Colonic mucosa (tissue), 4 donors: Measurements from ENCODE around the gene PARP12. TPM values are rescaled to one million over a fixed set of nuclear protein-coding genes. Genes with fewer than 3 reads are reported as not detected.

Experiments
- DNase-seq: peaks from one replicate; pipeline ENCODE4 v3.0.0-alpha.2; 2020
- H3K27ac ChIP-seq: fragments of 200-600 bp; one replicate; pipeline ENCODE4 v1.8.0; 2021
- H3K27me3 ChIP-seq: fragments of 200-600 bp; one replicate; pipeline ENCODE4 v1.8.0; 2021
- H3K36me3 ChIP-seq: fragments of 200-600 bp; one replicate; pipeline ENCODE4 v1.8.0; 2021
- H3K4me1 ChIP-seq: fragments of 200-600 bp; one replicate; pipeline ENCODE4 v1.8.0; 2021; ENCODE audit warnings: mild to moderate bottlenecking
- H3K4me3 ChIP-seq: fragments of 200-600 bp; one replicate; pipeline ENCODE4 v1.8.0; 2021
- H3K9ac ChIP-seq, 2 donors: one replicate each; pipeline ENCODE4 v1.7.0; 2013; ENCODE audit warnings: control low read depth in 2 of 2, low read depth in 2 of 2, low read length in 2 of 2
- H3K9me3 ChIP-seq: fragments of 200-600 bp; one replicate; pipeline ENCODE4 v1.8.0; 2021
- CTCF ChIP-seq: fragments of 200-600 bp; IDR thresholded peaks from one replicate; pipeline ENCODE4 v1.8.0; 2022; ENCODE audit warnings: antibody characterized with exemption, mild to moderate bottlenecking
- intact Hi-C: fragments of 100-400 bp; cut with DNase I; formaldehyde crosslinking; loops from one replicate; pipeline ENCODE4 v1.14.1; 2022
- total RNA-seq, 2 donors: library from RNA; stranded (reverse); fragmentation: NEBNext Ultra II Directional in 1 of 2; extraction: Animal tissue kit (Norgen Biotek cat#: 25700) in 1 of 2; gene quantifications; one replicate each; pipeline ENCODE4 v1.2.1, GENCODE V29; 2021
- donor health status: healthy.
- donor health status: DM: no; HTN: no; CAD: no.
- donor health status: DM: no; HTN: no; CAD: no.

PARP12 gene
- total RNA-seq, 2 donors from 2014 or later, result 33.9 to 39.2 TPM

DNA sequence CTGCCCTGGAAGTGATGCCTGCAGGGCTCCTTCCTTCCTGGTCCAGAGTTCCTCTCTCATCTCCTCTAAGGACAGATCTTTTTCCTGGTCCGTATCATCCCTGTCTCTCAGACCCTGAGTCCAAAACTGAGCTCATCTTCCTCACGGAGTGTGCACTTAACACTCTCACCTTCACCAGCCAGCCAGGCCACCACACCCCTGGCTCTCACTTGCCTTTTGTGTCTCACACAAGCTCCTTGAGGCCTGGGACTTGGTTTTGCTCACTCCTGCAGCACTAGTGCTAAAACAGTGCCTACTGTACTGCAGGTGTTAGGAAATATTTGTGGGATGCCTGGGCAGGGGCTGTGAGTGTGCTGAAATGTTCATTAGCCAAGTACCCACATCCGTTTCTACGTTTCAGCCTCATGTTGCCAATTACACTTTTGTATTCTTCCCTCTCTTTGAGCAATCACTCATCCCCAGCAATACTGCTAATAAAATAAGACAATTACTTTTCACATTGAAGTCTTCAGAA lies 21.4 kb upstream of the PARP12 start:
- intact Hi-C loops, result no loop called here
- Histone ChIP-seq H3K9me3 (no peaks in the 10 kb centered on the region), H3K27ac (no peak overlapping the region), H3K27me3 (no peaks in the 10 kb centered on the region), H3K4me1 (no peaks in the 10 kb centered on the region), H3K9ac (no peak overlapping the region), H3K4me3 (no peak overlapping the region), H3K36me3 (no peaks in the 10 kb centered on the region)
- DNase-seq, result no peak
- TF ChIP-seq CTCF, result no peak

DNA sequence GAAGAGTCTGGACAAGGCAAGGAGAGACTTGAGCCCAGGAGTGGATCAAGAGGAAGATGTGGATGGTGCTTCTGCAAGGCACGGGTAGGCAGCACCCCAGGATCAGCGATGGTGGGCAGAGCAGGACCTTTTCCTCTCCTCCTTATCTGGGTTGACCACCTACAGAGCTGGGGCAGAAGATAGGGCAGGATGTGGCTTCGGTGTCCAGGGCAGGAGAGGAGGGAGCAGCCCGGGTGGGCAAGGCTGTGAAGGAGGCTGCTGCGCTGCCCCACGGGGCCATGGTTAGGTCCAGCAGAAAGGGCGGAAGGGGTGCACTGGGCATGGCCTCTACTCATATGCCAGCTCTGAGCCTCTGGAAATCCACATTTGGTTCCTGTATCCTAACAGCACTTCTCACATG lies 20.0 kb upstream of the PARP12 start:
- H3K27ac ChIP-seq, result no peak overlapping the region
- H3K27me3 ChIP-seq, result no peaks in the 10 kb centered on the region
- intact Hi-C loops, result no loop called here
- H3K9ac ChIP-seq, result no peak overlapping the region
- H3K9me3 ChIP-seq, result no peaks in the 10 kb centered on the region
- H3K4me3 ChIP-seq, result no peak overlapping the region
- no peaks in the 10 kb centered on the region for H3K36me3 ChIP-seq
- no peak for TF ChIP-seq CTCF
- DNase-seq, result no peak
- no peaks in the 10 kb centered on the region for H3K4me1 ChIP-seq

GRCh38 chr7:140081774-140082425 lies 19.1 kb upstream of the PARP12 start:
- Histone ChIP-seq H3K27ac (no peak overlapping the region), H3K9me3 (no peaks in the 10 kb centered on the region), H3K27me3 (no peaks in the 10 kb centered on the region), H3K36me3 (no peaks in the 10 kb centered on the region), H3K4me3 (no peak overlapping the region), H3K9ac (no peak overlapping the region), H3K4me1 (no peaks in the 10 kb centered on the region)
- intact Hi-C loops, result no loop called here
- no peak for DNase-seq
- TF ChIP-seq CTCF, result no peak

- no peak for DNase-seq
- H3K4me1 ChIP-seq, result no peaks in the 10 kb centered on the region
- no peak for TF ChIP-seq CTCF
- H3K27me3 ChIP-seq, result no peaks in the 10 kb centered on the region
- intact Hi-C loops, result no loop called here
- H3K9me3 ChIP-seq, result no peaks in the 10 kb centered on the region
- H3K4me3 ChIP-seq, result no peak overlapping the region
- no peaks in the 10 kb centered on the region for H3K36me3 ChIP-seq
- H3K27ac ChIP-seq, result no peak overlapping the region
- H3K9ac ChIP-seq, result no peak overlapping the region
Measured at GRCh38 chr7:140080919-140081318, 18.2 kb upstream of the PARP12 start.

- H3K27ac ChIP-seq, result no peak overlapping the region
- H3K9me3 ChIP-seq, result no peaks in the 10 kb centered on the region
- H3K4me3 ChIP-seq, result no peak overlapping the region
- H3K36me3 ChIP-seq, result no peaks in the 10 kb centered on the region
- H3K27me3 ChIP-seq, result no peaks in the 10 kb centered on the region
- no peaks in the 10 kb centered on the region for H3K4me1 ChIP-seq
- H3K9ac ChIP-seq, result no peak overlapping the region
- no peak for TF ChIP-seq CTCF
- no peak for DNase-seq
- intact Hi-C loops, result no loop called here
Measured at GRCh38 chr7:140079121-140079536, 16.4 kb upstream of the PARP12 start.
